ENCODE results near the gene STK39. TPM values are rescaled to one million over a fixed set of nuclear protein-coding genes. Genes with fewer than 3 reads are reported as not detected.

The STK39 gene
- total RNA-seq, 3 donors from 2014 or later = 36.4 to 57.5 (median 52.5) TPM

DNA sequence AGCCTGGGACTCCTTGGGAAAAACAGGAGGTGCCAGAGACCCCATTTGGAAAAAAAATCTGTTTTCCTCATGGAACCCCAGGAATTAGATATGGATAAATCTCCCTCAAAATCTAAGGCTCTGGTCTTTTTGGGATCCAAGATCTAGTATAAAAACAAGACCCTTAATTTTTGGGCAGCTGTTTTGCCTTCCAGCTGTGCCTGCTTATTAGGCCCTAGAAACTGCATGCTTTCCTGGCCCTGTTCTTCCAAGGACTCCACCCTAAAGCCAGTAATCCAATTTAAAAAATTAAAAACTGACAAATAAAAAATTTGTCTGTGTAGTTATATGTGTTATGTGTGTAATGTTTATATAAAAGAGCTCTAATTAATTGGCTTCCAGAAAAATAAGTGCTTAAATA, 274.6 kb downstream of the STK39 start:
- H3K9me3 ChIP-seq = peaks cover 18% of the 10 kb centered on the region

DNA sequence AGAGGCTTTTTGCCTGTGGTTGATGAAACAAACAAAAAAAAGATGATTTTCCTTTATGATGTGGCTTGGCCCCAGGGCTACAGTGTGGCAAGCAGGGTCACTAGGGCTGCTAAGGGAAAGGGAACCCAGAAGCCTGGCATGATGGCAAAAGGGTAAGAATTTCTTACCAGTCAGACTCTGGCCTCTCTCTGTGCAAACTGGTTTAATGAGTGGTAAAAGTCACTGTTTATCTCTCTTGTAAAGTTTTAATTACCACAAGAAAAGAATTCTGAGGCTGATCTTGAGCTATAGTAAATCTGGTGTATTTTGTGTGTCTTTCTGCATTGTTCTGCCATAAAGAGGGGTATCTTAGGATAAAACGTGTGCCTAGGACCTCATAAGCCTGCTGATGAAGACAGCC, 275.4 kb downstream of the STK39 start:
- intact Hi-C loops (cut with DNase I, micrococcal nuclease) = no loop called here
- no peak overlapping the region for H3K4me3 ChIP-seq
- ATAC-seq = peak; percentile 71
- TF ChIP-seq, protein P1, sequence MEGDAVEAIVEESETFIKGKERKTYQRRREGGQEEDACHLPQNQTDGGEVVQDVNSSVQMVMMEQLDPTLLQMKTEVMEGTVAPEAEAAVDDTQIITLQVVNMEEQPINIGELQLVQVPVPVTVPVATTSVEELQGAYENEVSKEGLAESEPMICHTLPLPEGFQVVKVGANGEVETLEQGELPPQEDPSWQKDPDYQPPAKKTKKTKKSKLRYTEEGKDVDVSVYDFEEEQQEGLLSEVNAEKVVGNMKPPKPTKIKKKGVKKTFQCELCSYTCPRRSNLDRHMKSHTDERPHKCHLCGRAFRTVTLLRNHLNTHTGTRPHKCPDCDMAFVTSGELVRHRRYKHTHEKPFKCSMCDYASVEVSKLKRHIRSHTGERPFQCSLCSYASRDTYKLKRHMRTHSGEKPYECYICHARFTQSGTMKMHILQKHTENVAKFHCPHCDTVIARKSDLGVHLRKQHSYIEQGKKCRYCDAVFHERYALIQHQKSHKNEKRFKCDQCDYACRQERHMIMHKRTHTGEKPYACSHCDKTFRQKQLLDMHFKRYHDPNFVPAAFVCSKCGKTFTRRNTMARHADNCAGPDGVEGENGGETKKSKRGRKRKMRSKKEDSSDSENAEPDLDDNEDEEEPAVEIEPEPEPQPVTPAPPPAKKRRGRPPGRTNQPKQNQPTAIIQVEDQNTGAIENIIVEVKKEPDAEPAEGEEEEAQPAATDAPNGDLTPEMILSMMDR (IDR thresholded peaks at IDR 0.05) = no peak
- H3K9me3 ChIP-seq = peaks cover 18% of the 10 kb centered on the region
- H3K4me1 ChIP-seq (ENCODE audit: low read depth) = no peaks in the 10 kb centered on the region
- H3K36me3 ChIP-seq (ENCODE audit: low read depth) = no peaks in the 10 kb centered on the region
- no peak for DNase-seq

More for the DNA sequence above, 274.6 kb downstream of the STK39 start:
- no peak for DNase-seq
- Histone ChIP-seq H3K4me1 (ENCODE audit: low read depth) (no peaks in the 10 kb centered on the region), H3K4me3 (no peak overlapping the region), H3K36me3 (ENCODE audit: low read depth) (no peaks in the 10 kb centered on the region)
- no peak for ATAC-seq
- intact Hi-C loops (cut with DNase I, micrococcal nuclease) = no loop called here
- TF ChIP-seq, protein P1 (IDR thresholded peaks at IDR 0.05) = no peak

DNA sequence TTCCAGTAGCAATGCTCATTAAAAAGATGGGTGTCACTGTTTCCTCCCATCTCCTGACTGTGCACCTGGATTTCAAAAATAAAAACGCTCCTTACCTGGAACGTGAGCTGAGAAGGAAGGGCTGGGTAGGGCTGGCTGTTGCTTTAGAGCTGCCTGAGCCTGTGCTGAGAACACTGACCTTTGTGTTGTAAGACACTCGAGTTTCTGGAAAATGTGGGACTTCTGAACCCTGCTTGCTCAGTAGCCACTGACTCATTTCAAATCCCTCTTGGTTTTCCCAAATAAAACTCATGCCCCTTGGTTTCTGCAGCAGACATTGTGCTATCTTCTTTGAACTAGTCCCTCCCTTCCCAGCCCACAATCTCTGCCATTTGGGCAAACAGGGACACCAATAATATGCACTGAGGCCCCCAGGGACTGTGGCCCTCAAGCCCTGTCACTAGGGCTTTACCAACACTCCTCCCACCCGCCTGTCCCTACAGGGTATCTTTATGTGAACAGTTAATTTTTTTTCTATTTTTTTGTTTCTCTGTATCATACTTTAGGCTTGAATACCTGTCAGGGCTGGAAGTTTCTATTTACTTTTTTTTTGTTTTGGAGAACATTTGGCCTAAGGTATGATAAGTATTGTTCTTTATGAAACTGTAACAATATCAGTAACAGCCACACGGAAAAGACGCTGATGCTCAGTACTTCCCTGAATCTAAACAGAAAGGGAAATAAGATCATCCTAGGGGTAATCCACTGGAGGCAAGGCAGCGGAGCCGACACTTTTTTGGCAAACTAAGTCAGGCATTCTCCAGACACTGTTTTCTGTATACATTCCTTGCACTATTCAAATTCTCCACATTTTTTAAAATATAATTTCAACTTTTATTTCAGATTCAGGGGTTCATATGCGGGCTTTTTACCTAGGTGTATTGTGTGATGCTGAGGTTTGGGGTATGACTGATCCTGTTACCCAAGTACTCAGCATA, 280.2 kb downstream of the STK39 start:
- DNase-seq (no peak), ATAC-seq (peak; percentile 55)
- TF ChIP-seq, protein P1 (IDR thresholded peaks at IDR 0.05) = no peak
- Histone ChIP-seq H3K4me3 (no peak overlapping the region), H3K36me3 (ENCODE audit: low read depth) (no peaks in the 10 kb centered on the region), H3K4me1 (ENCODE audit: low read depth) (no peaks in the 10 kb centered on the region), H3K9me3 (peaks cover 9% of the 10 kb centered on the region)
- intact Hi-C loops (cut with DNase I, micrococcal nuclease) = no loop called here

DNA sequence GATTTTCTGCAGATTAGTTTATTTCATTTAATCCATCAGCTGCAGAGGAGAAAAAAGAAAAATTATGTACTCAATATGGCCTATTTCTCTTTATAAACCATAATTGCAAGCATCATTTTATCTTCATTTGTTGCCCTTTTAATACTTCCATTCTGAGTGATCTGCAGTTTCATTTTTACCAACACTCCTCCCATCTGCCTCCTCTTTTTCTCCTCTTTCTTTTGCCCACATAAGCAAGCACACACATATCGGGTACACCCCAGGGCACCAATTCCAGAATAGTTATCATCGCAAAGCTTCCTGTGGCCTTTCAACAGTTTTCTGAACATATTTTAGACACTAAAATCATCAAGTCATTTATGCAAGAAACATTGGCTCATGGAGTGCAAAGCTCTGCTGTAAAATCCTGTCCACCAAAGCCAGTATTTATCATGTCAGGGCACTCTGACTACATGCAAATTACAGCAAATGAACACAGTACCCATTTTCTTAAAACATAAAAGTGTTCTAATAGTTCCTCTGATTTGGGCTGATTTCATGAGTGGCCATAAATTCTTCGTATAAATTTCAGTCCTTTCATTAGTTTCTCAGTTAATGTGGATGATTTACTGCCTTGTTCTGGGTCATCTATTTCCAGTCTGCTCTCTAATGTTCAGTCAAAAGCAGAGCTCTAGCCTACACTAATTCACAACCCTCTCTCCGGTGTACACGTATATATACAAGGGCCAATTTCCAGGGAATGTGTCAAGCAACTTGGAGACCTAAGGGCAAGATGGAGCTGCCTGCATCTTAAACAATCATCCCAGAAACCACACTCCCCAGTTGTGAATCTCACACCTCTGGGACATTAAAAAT, 281.3 kb downstream of the STK39 start:
- no peaks in the 10 kb centered on the region for H3K36me3 ChIP-seq (ENCODE audit: low read depth)
- no peak for ATAC-seq
- no peak for DNase-seq
- H3K9me3 ChIP-seq = peaks cover 3% of the 10 kb centered on the region
- TF ChIP-seq, protein P1 (IDR thresholded peaks at IDR 0.05) = no peak
- intact Hi-C loops (cut with DNase I, micrococcal nuclease) = no loop called here
- H3K4me1 ChIP-seq (ENCODE audit: low read depth) = no peaks in the 10 kb centered on the region
- H3K4me3 ChIP-seq = no peak overlapping the region

DNA sequence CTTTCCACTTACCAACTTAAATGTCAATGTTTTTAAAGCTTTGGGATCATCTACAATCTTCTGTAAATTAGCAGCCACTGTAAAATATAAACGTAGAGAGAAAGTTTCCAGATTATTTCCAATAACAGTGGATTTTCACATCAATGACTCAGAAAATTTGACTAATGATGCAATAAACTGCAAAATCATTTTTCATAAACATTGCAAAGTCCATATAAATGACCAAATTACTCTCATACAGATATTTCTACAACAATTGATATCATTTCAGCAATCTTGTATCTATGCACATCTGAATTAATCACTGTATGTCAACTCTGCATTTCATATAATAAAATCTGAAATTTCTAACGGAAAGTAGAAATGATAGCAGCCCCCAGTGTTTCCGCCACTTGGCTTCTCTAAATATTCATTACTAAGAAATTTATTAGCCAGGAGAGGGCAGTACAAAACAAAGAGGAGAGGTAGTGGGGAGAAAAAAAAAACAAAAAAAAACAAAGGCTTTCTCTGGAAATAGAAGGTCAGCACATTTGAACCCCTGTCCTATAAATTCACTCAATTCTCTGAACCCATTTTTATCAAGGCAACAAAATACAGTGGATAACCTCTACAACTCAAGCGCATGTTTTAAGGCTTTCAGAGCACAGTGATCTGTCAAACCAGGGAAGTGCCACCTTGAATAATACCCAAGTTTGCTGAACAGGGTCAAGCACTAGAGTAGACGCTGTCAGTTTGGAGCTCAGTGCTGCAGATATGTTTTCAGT, 282.6 kb downstream of the STK39 start:
- TF ChIP-seq, protein P1 (IDR thresholded peaks at IDR 0.05) = no peak
- intact Hi-C loops (cut with DNase I, micrococcal nuclease) = no loop called here
- no peaks in the 10 kb centered on the region for H3K4me1 ChIP-seq (ENCODE audit: low read depth)
- DNase-seq (no peak), ATAC-seq (no peak)
- H3K9me3 ChIP-seq = no peaks in the 10 kb centered on the region
- no peaks in the 10 kb centered on the region for H3K36me3 ChIP-seq (ENCODE audit: low read depth)
- no peak overlapping the region for H3K4me3 ChIP-seq

Measured in mucosa of descending colon (tissue), 3 donors.